K562 (cell line): Measurements from ENCODE around the gene NCOA1. TPM values are rescaled to one million over a fixed set of nuclear protein-coding genes. Genes with fewer than 3 reads are reported as not detected.
A peak's percentile ranks its signal among the peaks of the same experiment; 100 is the strongest.

Source experiments
- ARID2 ChIP-seq: fragments of 450-650 bp; IDR thresholded peaks from 2 replicates; pipeline ENCODE4 v1.6.1; 2017; ENCODE audit warnings: antibody characterized with exemption, mild to moderate bottlenecking
- CHD2 ChIP-seq: IDR thresholded peaks from 2 replicates; pipeline ENCODE4 v1.6.1; 2011; ENCODE audit warnings: low read depth, low read length
- ELF1 ChIP-seq: fragments of 200-800 bp; sonication (Bioruptor generic); IDR thresholded peaks from 2 replicates; pipeline ENCODE4 v1.6.1; 2016; ENCODE audit warnings: missing genetic modification characterization, missing compliant biosample characterization
- ETV1 ChIP-seq: fragments of 450-650 bp; conservative IDR thresholded peaks from 2 replicates; pipeline ENCODE4 v1.6.1; 2016; ENCODE audit warnings: missing genetic modification characterization, control low read depth, low read depth, missing compliant biosample characterization
- KLF6 ChIP-seq: fragments of 250-450 bp; sonication (Bioruptor Pico); IDR thresholded peaks from 2 replicates; pipeline ENCODE4 v1.4.0; 2020; ENCODE audit warnings: mild to moderate bottlenecking, moderate library complexity, borderline replicate concordance
- NEUROD1 ChIP-seq: fragments of 150-350 bp; IDR thresholded peaks from 2 replicates; pipeline ENCODE4 v1.6.1; 2014; ENCODE audit warnings: borderline replicate concordance, low read length, low read depth; ENCODE audit not compliant: partially characterized antibody
- NFXL1 ChIP-seq: fragments of 450-650 bp; formaldehyde crosslinking; IDR thresholded peaks from 2 replicates; pipeline ENCODE4 v1.4.0; 2021; ENCODE audit warnings: mild to moderate bottlenecking
- PKNOX1 ChIP-seq: fragments of 450-650 bp; IDR thresholded peaks from 2 replicates; pipeline ENCODE4 v1.6.1; 2016
- POLR2AphosphoS5 ChIP-seq: IDR thresholded peaks from 2 replicates; pipeline ENCODE4 v1.6.1; 2011; ENCODE audit warnings: mild to moderate bottlenecking, low read depth, low read length, moderate library complexity; ENCODE audit not compliant: control insufficient read depth, insufficient read depth
- POLR3G ChIP-seq: IDR thresholded peaks from 2 replicates; pipeline ENCODE4 v1.6.1; 2011; ENCODE audit not compliant: insufficient read length, insufficient replicate concordance; ENCODE audit errors: extremely low read depth
- PTBP1 ChIP-seq: fragments of 200-400 bp; formaldehyde crosslinking; IDR thresholded peaks from 2 replicates; pipeline ENCODE4 v1.6.1; 2017; ENCODE audit warnings: low read depth, low read length
- RBM39 ChIP-seq: fragments of 200-400 bp; formaldehyde crosslinking; optimal IDR thresholded peaks from 2 replicates; pipeline ENCODE3; 2018; ENCODE audit warnings: low read depth, low read length
- SIX5 ChIP-seq, 2 experiments: IDR thresholded peaks; 2 replicates each; pipeline ENCODE4 v1.6.1; 2011; ENCODE audit warnings: low read length in 2 of 2, borderline replicate concordance in 1 of 2, low read depth in 1 of 2, mild to moderate bottlenecking in 1 of 2, moderate library complexity in 1 of 2; ENCODE audit not compliant: insufficient read depth in 1 of 2
- SMARCA4 ChIP-seq: fragments of 450-650 bp; IDR thresholded peaks from 2 replicates; pipeline ENCODE4 v1.6.1; 2016
- ZBTB1 ChIP-seq: sonication (generic); formaldehyde crosslinking; IDR thresholded peaks from 2 replicates; pipeline ENCODE4 v1.8.1; 2023; ENCODE audit warnings: missing genetic modification reagents, low read depth, mild to moderate bottlenecking, borderline replicate concordance
- ZNF12 ChIP-seq: sonication (generic); formaldehyde crosslinking; IDR thresholded peaks from 2 replicates; pipeline ENCODE4 v1.4.0; 2020; ENCODE audit warnings: mild to moderate bottlenecking, missing genetic modification reagents
- ZNF431 ChIP-seq: sonication (generic); formaldehyde crosslinking; IDR thresholded peaks from 2 replicates; pipeline ENCODE4 v1.8.0; 2022; ENCODE audit warnings: mild to moderate bottlenecking, missing genetic modification reagents
- ZNF507 ChIP-seq: conservative IDR thresholded peaks from 2 replicates; pipeline ENCODE4 v1.6.1; 2017; ENCODE audit warnings: missing genetic modification characterization, missing compliant biosample characterization
- ZNF589 ChIP-seq: fragments of 200-800 bp; sonication (Bioruptor generic); IDR thresholded peaks from 2 replicates; pipeline ENCODE4 v1.6.1; 2016; ENCODE audit warnings: low read depth, missing genetic modification characterization, missing compliant biosample characterization
- ZNF639 ChIP-seq, 2 experiments: fragments of 200-800 bp in 1 of 2; sonication (Bioruptor generic) in 1 of 2; sonication (generic) in 1 of 2; formaldehyde crosslinking in 1 of 2; IDR thresholded peaks in 1 of 2; conservative IDR thresholded peaks in 1 of 2; 2 replicates each; pipeline versions ENCODE4 v1.5.0 to v1.6.1; 2016 to 2020; ENCODE audit warnings: missing compliant biosample characterization in 1 of 2, missing genetic modification characterization in 1 of 2, missing genetic modification reagents in 1 of 2
- polyA plus RNA-seq, 8 experiments: library from polyadenylated mRNA; depleted of rRNA in 4 of 8; stranded (reverse) in 5 of 8; unstranded in 3 of 8; fragments of >200 nt; fragmentation: Nextera tagmentation in 2 of 8; fragmentation: Illumina TruSeq in 1 of 8; extraction: Ambion mirVana in 2 of 8; extraction: Trizol in 1 of 8; gene quantifications; 2 replicates each; pipeline versions ENCODE4 v1.2.1 to v1.2.3, GENCODE V29; 2011 to 2014; ENCODE audit warnings: inconsistent platforms in 1 of 8, missing spikeins in 1 of 8
- total RNA-seq, 7 experiments: library from RNA; depleted of rRNA in 6 of 7; stranded (reverse); fragments of >200 nt in 6 of 7; fragmentation: Illumina TruSeq in 2 of 7; extraction: Trizol in 2 of 7; gene quantifications; 2 replicates each; pipeline versions ENCODE4 v1.2.1 to v1.2.3, GENCODE V29; 2011 to 2021; ENCODE audit warnings: low replicate concordance in 1 of 7
- TF ChIP-seq, protein P1 (sequence below), 2 experiments: IDR thresholded peaks; 2 replicates each; pipeline ENCODE4 v1.6.1; 2012; ENCODE audit warnings: improper control_type of control experiment in 2 of 2, low read depth in 2 of 2, low read length in 2 of 2, borderline replicate concordance in 1 of 2
- TF ChIP-seq, protein P2 (sequence below): IDR thresholded peaks from 2 replicates; pipeline ENCODE4 v1.6.1; 2011; ENCODE audit not compliant: insufficient read length; ENCODE audit errors: extremely low read depth

Gene NCOA1
- total and polyA plus RNA-seq, 9 of the 15 experiments (the other 6 are each of a cell fraction or from before 2014, with no cell fraction given): 4.9 to 25.7 (median 17.0) TPM

DNA sequence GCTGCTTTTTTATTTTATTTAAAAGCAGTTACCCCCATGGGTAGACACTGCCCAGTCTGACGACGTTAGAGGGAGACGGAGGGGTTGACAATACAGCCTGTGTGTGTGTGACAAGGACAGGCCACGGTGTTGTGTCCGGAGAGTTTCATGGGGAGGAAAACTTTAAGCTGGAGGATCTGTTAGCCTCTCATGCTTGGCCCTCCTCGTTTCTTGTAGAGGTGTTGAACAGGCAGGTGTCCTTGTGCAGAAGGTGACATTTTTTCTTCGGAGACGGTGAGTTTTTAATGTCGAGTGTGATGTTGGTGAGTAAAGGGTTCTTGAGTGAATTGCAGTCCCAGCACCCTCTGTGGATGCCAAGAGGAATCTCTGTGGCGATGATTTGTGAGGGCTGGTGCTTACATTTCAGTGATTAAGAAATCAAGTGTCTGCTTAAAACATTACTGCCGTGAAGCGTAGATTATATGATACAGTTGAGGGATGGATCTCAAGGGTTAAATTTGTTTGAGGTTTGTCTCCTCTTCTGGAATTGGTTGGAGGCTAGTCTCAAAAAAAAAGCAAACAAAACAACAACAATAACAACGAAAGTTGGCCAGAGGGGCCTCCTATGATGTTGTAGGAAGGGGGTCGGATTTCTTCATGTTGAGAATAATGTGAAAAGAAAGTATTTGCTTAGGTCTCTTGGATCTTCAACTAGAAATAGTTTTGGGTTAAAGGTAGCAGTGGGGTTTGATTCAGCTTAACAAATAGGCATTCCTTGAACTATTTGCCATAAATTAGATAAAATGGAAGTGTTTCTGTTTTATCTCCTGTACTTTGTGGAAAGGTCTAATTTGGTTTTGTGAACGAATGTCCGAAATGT is 1.6 kb downstream of the NCOA1 start (continued):
- TF ChIP-seq, protein P1, sequence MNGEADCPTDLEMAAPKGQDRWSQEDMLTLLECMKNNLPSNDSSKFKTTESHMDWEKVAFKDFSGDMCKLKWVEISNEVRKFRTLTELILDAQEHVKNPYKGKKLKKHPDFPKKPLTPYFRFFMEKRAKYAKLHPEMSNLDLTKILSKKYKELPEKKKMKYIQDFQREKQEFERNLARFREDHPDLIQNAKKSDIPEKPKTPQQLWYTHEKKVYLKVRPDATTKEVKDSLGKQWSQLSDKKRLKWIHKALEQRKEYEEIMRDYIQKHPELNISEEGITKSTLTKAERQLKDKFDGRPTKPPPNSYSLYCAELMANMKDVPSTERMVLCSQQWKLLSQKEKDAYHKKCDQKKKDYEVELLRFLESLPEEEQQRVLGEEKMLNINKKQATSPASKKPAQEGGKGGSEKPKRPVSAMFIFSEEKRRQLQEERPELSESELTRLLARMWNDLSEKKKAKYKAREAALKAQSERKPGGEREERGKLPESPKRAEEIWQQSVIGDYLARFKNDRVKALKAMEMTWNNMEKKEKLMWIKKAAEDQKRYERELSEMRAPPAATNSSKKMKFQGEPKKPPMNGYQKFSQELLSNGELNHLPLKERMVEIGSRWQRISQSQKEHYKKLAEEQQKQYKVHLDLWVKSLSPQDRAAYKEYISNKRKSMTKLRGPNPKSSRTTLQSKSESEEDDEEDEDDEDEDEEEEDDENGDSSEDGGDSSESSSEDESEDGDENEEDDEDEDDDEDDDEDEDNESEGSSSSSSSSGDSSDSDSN (IDR thresholded peaks at IDR 0.05; ENCODE audit: borderline replicate concordance in 1 of 2, low read depth in 2 of 2, low read length in 2 of 2): peak in 1 of 2 experiments; percentile 78; a peak in 1 of 4 replicates
- no peak for TF ChIP-seq CHD2
- no peak for TF ChIP-seq ZNF639 (CRISPR knock-in tag; conservative IDR thresholded peaks at IDR 0.05 in 1 of 2, IDR thresholded peaks at IDR 0.05 in 1 of 2)
- TF ChIP-seq RBM39: no peak
- no peak for TF ChIP-seq NEUROD1
- no peak for TF ChIP-seq NFXL1 (CRISPR knock-in tag)
- no peak for TF ChIP-seq ELF1 (tag)
- no peak for TF ChIP-seq ARID2
- TF ChIP-seq ETV1 (tag): no peak
- no peak for TF ChIP-seq KLF6 (CRISPR knock-in tag)
- no peak for TF ChIP-seq POLR3G
- TF ChIP-seq ZNF507 (tag): no peak
- TF ChIP-seq ZNF589 (CRISPR knock-in tag): no peak
- TF ChIP-seq PKNOX1: peak; percentile 30; the same call in 1 of the 2 replicates
- no peak for TF ChIP-seq ZBTB1 (CRISPR knock-in tag)
- TF ChIP-seq POLR2AphosphoS5: no peak
- 0 out of 2 replicates have a peak, but pooled peaks have one; percentile 17 for TF ChIP-seq SMARCA4
- no peak for TF ChIP-seq ZNF431 (CRISPR knock-in tag)
- no peak for TF ChIP-seq SIX5 (IDR thresholded peaks at IDR 0.05; ENCODE audit: borderline replicate concordance in 1 of 2, insufficient read depth in 1 of 2, low read depth in 1 of 2, low read length in 2 of 2)
- TF ChIP-seq, protein P2, sequence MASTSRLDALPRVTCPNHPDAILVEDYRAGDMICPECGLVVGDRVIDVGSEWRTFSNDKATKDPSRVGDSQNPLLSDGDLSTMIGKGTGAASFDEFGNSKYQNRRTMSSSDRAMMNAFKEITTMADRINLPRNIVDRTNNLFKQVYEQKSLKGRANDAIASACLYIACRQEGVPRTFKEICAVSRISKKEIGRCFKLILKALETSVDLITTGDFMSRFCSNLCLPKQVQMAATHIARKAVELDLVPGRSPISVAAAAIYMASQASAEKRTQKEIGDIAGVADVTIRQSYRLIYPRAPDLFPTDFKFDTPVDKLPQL: no peak
- TF ChIP-seq ZNF12 (CRISPR knock-in tag): no peak
- TF ChIP-seq PTBP1: no peak
